ENCODE measurements around the gene NECTIN4.

Gene NECTIN4

DNA sequence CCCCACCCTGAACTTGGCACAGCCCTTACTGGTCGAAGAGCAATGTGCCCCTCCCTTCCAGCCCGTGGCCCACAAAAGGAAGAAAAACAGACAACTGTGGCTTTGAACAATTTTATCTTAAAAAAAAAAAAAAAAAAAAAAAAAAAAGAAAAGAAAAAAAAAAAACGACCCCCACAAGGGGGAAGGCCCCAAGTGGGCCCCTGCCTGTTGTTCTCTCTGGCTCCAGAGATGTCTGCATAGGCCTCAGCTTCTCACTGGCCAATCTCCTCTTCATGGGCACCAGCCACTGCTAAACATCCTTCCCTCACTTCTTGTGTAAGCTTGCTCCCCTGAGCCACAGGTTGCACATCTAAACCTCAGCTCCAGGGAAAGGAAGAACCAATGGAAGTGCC, 50.2 kb downstream of the NECTIN4 start:
- Histone ChIP-seq H3K27me3 (ENCODE audit: low read depth, low read length) (no peaks in the 10 kb centered on the region), H3K9ac (ENCODE audit: low read length) (no peak overlapping the region), H3K79me2 (ENCODE audit: low read length) (peaks cover 11% of the 10 kb centered on the region), H3K36me3 (replicated peaks; ENCODE audit: low read depth, low read length) (peaks cover 41% of the 10 kb centered on the region), H3K4me2 (ENCODE audit: low read length) (no peak overlapping the region), H3K4me3 (ENCODE audit: low read length) (no peak overlapping the region), H2AFZ (ENCODE audit: low read depth, low read length) (no peak overlapping the region), H3K4me1 (ENCODE audit: low read length) (peaks cover 2% of the 10 kb centered on the region), H4K20me1 (ENCODE audit: insufficient read depth, low read length) (peaks cover 8% of the 10 kb centered on the region; the same call in 1 of the 2 replicates), H3K27ac (ENCODE audit: low read length) (no peak overlapping the region), H3K9me3 (ENCODE audit: insufficient read depth, low read length) (no peaks in the 10 kb centered on the region)
- no peak for TF ChIP-seq EZH2phosphoT487 (IDR thresholded peaks at IDR 0.05; ENCODE audit: low read depth)
- TF ChIP-seq, protein P1, sequence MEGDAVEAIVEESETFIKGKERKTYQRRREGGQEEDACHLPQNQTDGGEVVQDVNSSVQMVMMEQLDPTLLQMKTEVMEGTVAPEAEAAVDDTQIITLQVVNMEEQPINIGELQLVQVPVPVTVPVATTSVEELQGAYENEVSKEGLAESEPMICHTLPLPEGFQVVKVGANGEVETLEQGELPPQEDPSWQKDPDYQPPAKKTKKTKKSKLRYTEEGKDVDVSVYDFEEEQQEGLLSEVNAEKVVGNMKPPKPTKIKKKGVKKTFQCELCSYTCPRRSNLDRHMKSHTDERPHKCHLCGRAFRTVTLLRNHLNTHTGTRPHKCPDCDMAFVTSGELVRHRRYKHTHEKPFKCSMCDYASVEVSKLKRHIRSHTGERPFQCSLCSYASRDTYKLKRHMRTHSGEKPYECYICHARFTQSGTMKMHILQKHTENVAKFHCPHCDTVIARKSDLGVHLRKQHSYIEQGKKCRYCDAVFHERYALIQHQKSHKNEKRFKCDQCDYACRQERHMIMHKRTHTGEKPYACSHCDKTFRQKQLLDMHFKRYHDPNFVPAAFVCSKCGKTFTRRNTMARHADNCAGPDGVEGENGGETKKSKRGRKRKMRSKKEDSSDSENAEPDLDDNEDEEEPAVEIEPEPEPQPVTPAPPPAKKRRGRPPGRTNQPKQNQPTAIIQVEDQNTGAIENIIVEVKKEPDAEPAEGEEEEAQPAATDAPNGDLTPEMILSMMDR (IDR thresholded peaks at IDR 0.05; ENCODE audit: low read depth, low read length) = no peak

GRCh38 chr1:161038523-161039153, 50.7 kb downstream of the NECTIN4 start, which contains the start of gene TSTD1:
Gene TSTD1 (minus strand): TSS chr1:161038964. CDS start chr1:161038889, 75 bp downstream.
- Histone ChIP-seq H3K27ac (ENCODE audit: low read length) (no peak within 1 kb of the TSS), H3K79me2 (ENCODE audit: low read length) (peaks cover 7% of the 10 kb centered on the region; the same call in 1 of the 2 replicates), H3K36me3 (replicated peaks; ENCODE audit: low read depth, low read length) (peaks cover 41% of the 10 kb centered on the region), H3K9me3 (ENCODE audit: insufficient read depth, low read length) (no peaks in the 10 kb centered on the region), H4K20me1 (ENCODE audit: insufficient read depth, low read length) (peaks cover 6% of the 10 kb centered on the region; the same call in 1 of the 2 replicates), H3K9ac (ENCODE audit: low read length) (no peak within 1 kb of the TSS), H2AFZ (ENCODE audit: low read depth, low read length) (no peak within 1 kb of the TSS), H3K4me3 (ENCODE audit: low read length) (no peak within 1 kb of the TSS), H3K4me1 (ENCODE audit: low read length) (no peaks in the 10 kb centered on the region), H3K4me2 (ENCODE audit: low read length) (no peak within 1 kb of the TSS), H3K27me3 (ENCODE audit: low read depth, low read length) (no peaks in the 10 kb centered on the region)
- TF ChIP-seq, protein P1 (IDR thresholded peaks at IDR 0.05; ENCODE audit: low read depth, low read length) = no peak
- TF ChIP-seq EZH2phosphoT487 (IDR thresholded peaks at IDR 0.05; ENCODE audit: low read depth) = no peak

DNA sequence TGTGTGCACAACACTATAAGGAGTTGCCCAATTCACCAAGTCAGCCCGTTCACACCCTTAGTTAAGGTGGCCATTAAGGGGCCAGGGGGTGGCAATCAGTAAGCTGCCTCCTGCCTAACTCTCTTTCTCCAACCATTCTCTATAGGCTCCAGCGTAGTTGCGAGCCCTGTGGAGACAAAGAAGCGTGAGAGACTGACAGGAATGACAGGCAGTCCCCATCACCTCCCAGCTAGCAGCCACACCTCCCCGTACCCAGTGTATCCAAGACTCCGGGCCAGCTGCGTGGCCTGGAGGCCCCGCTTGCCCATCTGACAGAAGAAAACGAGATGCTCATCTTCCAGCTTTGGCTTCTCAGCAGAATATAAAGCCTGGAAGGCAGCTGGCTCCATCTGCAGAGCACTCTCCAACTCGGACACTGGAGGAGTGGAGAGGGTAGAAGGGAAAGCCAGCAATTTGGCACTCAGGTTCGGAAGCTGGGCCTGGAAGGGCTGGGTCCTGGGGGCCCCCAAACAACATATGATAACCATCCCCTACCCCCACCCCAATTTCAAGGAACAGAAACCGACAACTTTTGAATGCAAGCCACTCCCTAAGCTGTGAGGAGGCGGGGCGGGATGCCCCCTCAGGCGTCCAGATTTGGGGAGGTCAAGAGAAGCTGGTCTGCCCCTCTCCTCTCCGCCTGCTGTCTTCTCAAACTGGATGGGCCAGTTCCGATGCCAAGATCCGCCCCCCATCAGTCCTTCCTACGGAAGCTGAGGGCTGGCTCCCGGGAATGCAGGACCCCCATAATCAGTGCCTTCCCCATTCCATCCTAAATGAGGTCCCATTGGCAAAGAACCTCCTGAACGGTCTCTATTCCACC, 51.5 kb downstream of the NECTIN4 start:
- Histone ChIP-seq H3K4me3 (ENCODE audit: low read length) (no peak overlapping the region), H3K79me2 (ENCODE audit: low read length) (no peaks in the 10 kb centered on the region), H3K27ac (ENCODE audit: low read length) (no peak overlapping the region), H3K27me3 (ENCODE audit: low read depth, low read length) (no peaks in the 10 kb centered on the region), H3K4me1 (ENCODE audit: low read length) (no peaks in the 10 kb centered on the region), H3K4me2 (ENCODE audit: low read length) (no peak overlapping the region), H3K9me3 (ENCODE audit: insufficient read depth, low read length) (no peaks in the 10 kb centered on the region), H3K9ac (ENCODE audit: low read length) (no peak overlapping the region), H4K20me1 (ENCODE audit: insufficient read depth, low read length) (peaks cover 4% of the 10 kb centered on the region; the same call in 1 of the 2 replicates), H3K36me3 (replicated peaks; ENCODE audit: low read depth, low read length) (peaks cover 37% of the 10 kb centered on the region), H2AFZ (ENCODE audit: low read depth, low read length) (no peak overlapping the region)
- TF ChIP-seq EZH2phosphoT487 (IDR thresholded peaks at IDR 0.05; ENCODE audit: low read depth) = no peak
- TF ChIP-seq, protein P1 (IDR thresholded peaks at IDR 0.05; ENCODE audit: low read depth, low read length) = no peak

- TF ChIP-seq, protein P1 (IDR thresholded peaks at IDR 0.05; ENCODE audit: low read depth, low read length) = no peak
- TF ChIP-seq EZH2phosphoT487 (IDR thresholded peaks at IDR 0.05; ENCODE audit: low read depth) = no peak
- Histone ChIP-seq H2AFZ (ENCODE audit: low read depth, low read length) (no peak overlapping the region), H3K27me3 (ENCODE audit: low read depth, low read length) (no peaks in the 10 kb centered on the region), H3K9ac (ENCODE audit: low read length) (no peak overlapping the region), H3K4me2 (ENCODE audit: low read length) (no peak overlapping the region), H3K27ac (ENCODE audit: low read length) (no peak overlapping the region), H3K36me3 (replicated peaks; ENCODE audit: low read depth, low read length) (peaks cover 7% of the 10 kb centered on the region), H4K20me1 (ENCODE audit: insufficient read depth, low read length) (no peaks in the 10 kb centered on the region), H3K79me2 (ENCODE audit: low read length) (no peaks in the 10 kb centered on the region), H3K9me3 (ENCODE audit: insufficient read depth, low read length) (no peaks in the 10 kb centered on the region), H3K4me3 (ENCODE audit: low read length) (no peak overlapping the region), H3K4me1 (ENCODE audit: low read length) (no peaks in the 10 kb centered on the region)
Measured at GRCh38 chr1:161033751-161034150, 55.6 kb downstream of the NECTIN4 start.

Data from OCI-LY3 (cell line).